Measurements from ENCODE around the gene SLCO4A1.

The SLCO4A1 gene

GRCh38 chr20:62665153-62665754 is 23.0 kb downstream of the SLCO4A1 start:
- Histone ChIP-seq H3K27ac (no peak overlapping the region), H3K4me3 (no peak overlapping the region)
- TF ChIP-seq CTCF (IDR thresholded peaks at IDR 0.05): no peak
- DNase-seq (ENCODE audit: low spot score): no peak

GRCh38 chr20:62665826-62666735 is 23.8 kb downstream of the SLCO4A1 start:
- no peak overlapping the region for H3K27ac ChIP-seq
- TF ChIP-seq CTCF (IDR thresholded peaks at IDR 0.05): no peak
- DNase-seq (ENCODE audit: low spot score): no peak
- H3K4me3 ChIP-seq: no peak overlapping the region

- DNase-seq (ENCODE audit: low spot score): no peak
- no peak for TF ChIP-seq CTCF (IDR thresholded peaks at IDR 0.05)
- H3K4me3 ChIP-seq: no peak overlapping the region
- H3K27ac ChIP-seq: peak overlapping the region in 1 of 2 donors; percentile 28
Measured at GRCh38 chr20:62666736-62667529, 24.6 kb downstream of the SLCO4A1 start.

GRCh38 chr20:62667530-62668440 is 25.5 kb downstream of the SLCO4A1 start:
- no peak overlapping the region for H3K27ac ChIP-seq
- no peak for DNase-seq (ENCODE audit: low spot score)
- TF ChIP-seq CTCF (IDR thresholded peaks at IDR 0.05): no peak
- no peak overlapping the region for H3K4me3 ChIP-seq

- peak; percentile 71 for TF ChIP-seq CTCF (IDR thresholded peaks at IDR 0.05)
- DNase-seq (ENCODE audit: low spot score): no peak
- Histone ChIP-seq H3K4me3 (no peak overlapping the region), H3K27ac (no peak overlapping the region)
Measured at GRCh38 chr20:62668441-62669027, 26.2 kb downstream of the SLCO4A1 start.

- Histone ChIP-seq H3K4me3 (no peak overlapping the region), H3K27ac (no peak overlapping the region)
- no peak for TF ChIP-seq CTCF (IDR thresholded peaks at IDR 0.05)
- no peak for DNase-seq (ENCODE audit: low spot score)
Measured at GRCh38 chr20:62669249-62669648, 26.9 kb downstream of the SLCO4A1 start.
